A549 (cell line): ENCODE results near the gene CHST13. TPM values are rescaled to one million over a fixed set of nuclear protein-coding genes. Genes with fewer than 3 reads are reported as not detected.

Experiments used
- ATAC-seq, 2 experiments: fragments of 200-7000 bp in 1 of 2; fragments of >200 bp in 1 of 2; cut with Nextera tagmentation in 1 of 2; cut with Tn5 transposase in 1 of 2; 3 replicates each; pipeline versions ENCODE4 v1.8.0 to v1.9.1; 2018 to 2020; ENCODE audit warnings: mild to moderate bottlenecking in 1 of 2, moderate library complexity in 1 of 2
- CTCF ChIA-PET: fragments of 300-600 bp; sonication (Branson Sonifier 250); formaldehyde crosslinking; extraction: SDS; loops from one replicate; lab custom pipeline; 2021; ENCODE audit warnings: antibody characterized with exemption, inconsistent platforms; lab: Yijun Ruan, JAX
- POLR2A ChIA-PET: fragments of 350-600 bp; formaldehyde crosslinking; extraction: SDS; loops from one replicate; lab custom pipeline; 2021; ENCODE audit warnings: antibody characterized with exemption, inconsistent platforms; lab: Yijun Ruan, JAX
- DNase-seq, 2 experiments: peaks; one replicate each; pipeline versions ENCODE4 v3.0.0 to v3.0.0-alpha.2; 2011 to 2016; ENCODE audit warnings: low read depth in 1 of 2, low spot score in 1 of 2
- FAIRE-seq: peaks from 2 replicates; lab custom pipeline; 2011; peaks lifted over from hg19 to GRCh38; lab: Jason Lieb, UNC
- H3K27ac ChIP-seq, 2 experiments: fragments of >200 bp; sonication (Bioruptor Twin); formaldehyde crosslinking; 3 replicates each; pipeline ENCODE4 v1.5.1; 2016 to 2017
- H3K4me1 ChIP-seq: fragments of >200 bp; sonication (Bioruptor Twin); formaldehyde crosslinking; 3 replicates; pipeline ENCODE4 v1.6.1; 2016
- H3K4me2 ChIP-seq: fragments of >200 bp; sonication (Bioruptor Twin); formaldehyde crosslinking; 3 replicates; pipeline ENCODE4 v1.6.1; 2016
- H3K4me3 ChIP-seq: fragments of >200 bp; sonication (Bioruptor Twin); formaldehyde crosslinking; 3 replicates; pipeline ENCODE4 v1.5.1; 2016
- H3K9me3 ChIP-seq: fragments of >200 bp; sonication (Bioruptor Twin); formaldehyde crosslinking; 3 replicates; pipeline ENCODE4 v1.6.1; 2016
- ATOH8 ChIP-seq: fragments of 250-450 bp; sonication (Bioruptor Pico); IDR thresholded peaks from 2 replicates; pipeline ENCODE4 v1.5.0; 2020; ENCODE audit warnings: low read depth, mild to moderate bottlenecking, moderate library complexity
- BCL3 ChIP-seq: fragments of >200 bp; sonication (Bioruptor Twin); formaldehyde crosslinking; IDR thresholded peaks from 3 replicates; pipeline ENCODE4 v1.6.1; 2016
- BHLHE40 ChIP-seq: IDR thresholded peaks from 2 replicates; pipeline ENCODE4 v1.6.1; 2012; ENCODE audit warnings: low read depth, low read length, inconsistent platforms
- CBX2 ChIP-seq: fragments of 200-600 bp; sonication (generic); IDR thresholded peaks from 2 replicates; pipeline ENCODE4 v1.6.1; 2016; ENCODE audit warnings: low read depth, mild to moderate bottlenecking, borderline replicate concordance
- CHD4 ChIP-seq: fragments of 200-600 bp; sonication (generic); IDR thresholded peaks from 2 replicates; pipeline ENCODE4 v1.6.1; 2016; ENCODE audit warnings: antibody characterized with exemption, mild to moderate bottlenecking, borderline replicate concordance
- EHMT2 ChIP-seq: fragments of 200-600 bp; sonication (generic); IDR thresholded peaks from 2 replicates; pipeline ENCODE4 v1.6.1; 2016; ENCODE audit warnings: antibody characterized with exemption, low read depth, mild to moderate bottlenecking, moderate library complexity
- ELK1 ChIP-seq: fragments of 150-350 bp; IDR thresholded peaks from 2 replicates; pipeline ENCODE4 v1.6.1; 2014; ENCODE audit warnings: low read depth, mild to moderate bottlenecking, low read length
- EP300 ChIP-seq, 2 experiments: fragments of >200 bp; sonication (Bioruptor Twin); formaldehyde crosslinking; IDR thresholded peaks; 2 replicates in 1 of 2; 3 replicates in 1 of 2; pipeline ENCODE4 v1.6.1; 2016 to 2017
- GATA3 ChIP-seq: IDR thresholded peaks from 2 replicates; pipeline ENCODE4 v1.6.1; 2012; ENCODE audit warnings: borderline replicate concordance
- HDAC2 ChIP-seq: fragments of 200-600 bp; sonication (generic); IDR thresholded peaks from 2 replicates; pipeline ENCODE4 v1.6.1; 2016
- HEYL ChIP-seq: fragments of 250-450 bp; sonication (Bioruptor Pico); IDR thresholded peaks from 2 replicates; pipeline ENCODE4 v1.8.0; 2021; ENCODE audit warnings: mild to moderate bottlenecking, moderate library complexity
- HOXA7 ChIP-seq: fragments of 250-450 bp; sonication (Bioruptor Pico); IDR thresholded peaks from 2 replicates; pipeline ENCODE4 v1.5.0; 2020; ENCODE audit warnings: mild to moderate bottlenecking, moderate library complexity
- HOXB13 ChIP-seq: fragments of 250-450 bp; sonication (Bioruptor Pico); IDR thresholded peaks from 2 replicates; pipeline ENCODE4 v1.5.0; 2020; ENCODE audit warnings: low read depth, mild to moderate bottlenecking, moderate library complexity
- JUNB ChIP-seq: fragments of >200 bp; sonication (Bioruptor Twin); formaldehyde crosslinking; IDR thresholded peaks from 2 replicates; pipeline ENCODE4 v1.6.1; 2016
- KDM1A ChIP-seq: fragments of 200-600 bp; sonication (generic); IDR thresholded peaks from 2 replicates; pipeline ENCODE4 v1.6.1; 2016; ENCODE audit warnings: low read depth, mild to moderate bottlenecking
- KDM5A ChIP-seq: fragments of 200-600 bp; sonication (generic); IDR thresholded peaks from 2 replicates; pipeline ENCODE4 v1.6.1; 2016; ENCODE audit warnings: antibody characterized with exemption, mild to moderate bottlenecking
- MYC ChIP-seq: IDR thresholded peaks from 2 replicates; pipeline ENCODE4 v1.6.1; 2012; ENCODE audit warnings: mild to moderate bottlenecking, inconsistent platforms, low read length, improper control_type of control experiment, borderline replicate concordance
- PHF8 ChIP-seq: fragments of 200-600 bp; sonication (generic); IDR thresholded peaks from 2 replicates; pipeline ENCODE4 v1.6.1; 2016; ENCODE audit warnings: low read depth, mild to moderate bottlenecking, antibody characterized with exemption, moderate library complexity, borderline replicate concordance
- RARB ChIP-seq: fragments of 250-450 bp; sonication (Bioruptor Pico); IDR thresholded peaks from 2 replicates; pipeline ENCODE4 v1.8.0; 2021; ENCODE audit warnings: mild to moderate bottlenecking, moderate library complexity
- RCOR1 ChIP-seq: fragments of 150-350 bp; IDR thresholded peaks from 2 replicates; pipeline ENCODE4 v1.6.1; 2014; ENCODE audit warnings: antibody characterized with exemption, low read length, low read depth
- REST ChIP-seq: fragments of 200-600 bp; sonication (generic); IDR thresholded peaks from 2 replicates; pipeline ENCODE4 v1.6.1; 2016; ENCODE audit warnings: antibody characterized with exemption, mild to moderate bottlenecking, moderate library complexity
- RFX5 ChIP-seq: fragments of 450-650 bp; IDR thresholded peaks from 2 replicates; pipeline ENCODE4 v1.7.1; 2014; ENCODE audit warnings: antibody characterized with exemption, mild to moderate bottlenecking, moderate library complexity
- SMC3 ChIP-seq: fragments of >200 bp; sonication (Bioruptor Twin); formaldehyde crosslinking; IDR thresholded peaks from 3 replicates; pipeline ENCODE4 v1.6.1; 2018; ENCODE audit warnings: inconsistent platforms
- SREBF2 ChIP-seq: fragments of 450-650 bp; IDR thresholded peaks from 2 replicates; pipeline ENCODE4 v1.6.1; 2014; ENCODE audit warnings: mild to moderate bottlenecking, moderate library complexity
- TFCP2L1 ChIP-seq: fragments of 250-450 bp; sonication (Bioruptor Pico); IDR thresholded peaks from 2 replicates; pipeline ENCODE4 v1.5.0; 2021; ENCODE audit warnings: mild to moderate bottlenecking
- ZC3H11A ChIP-seq: fragments of 450-650 bp; IDR thresholded peaks from 2 replicates; pipeline ENCODE4 v1.6.1; 2014; ENCODE audit warnings: antibody characterized with exemption, mild to moderate bottlenecking
- ZFP36 ChIP-seq: fragments of 450-650 bp; IDR thresholded peaks from 2 replicates; pipeline ENCODE4 v1.6.1; 2014; ENCODE audit warnings: borderline replicate concordance; ENCODE audit not compliant: partially characterized antibody
- WGBS: methylation state at CpG from one replicate; pipeline ENCODE4 v1.1.6; 2017; ENCODE audit errors: missing lambda C conversion rate; 5-methylcytosine and 5-hydroxymethylcytosine counted together
- polyA plus RNA-seq, 4 experiments: library from polyadenylated mRNA; depleted of rRNA in 3 of 4; stranded (reverse); fragments of >200 nt; fragmentation: RNase III in 1 of 4; extraction: RNeasy Plus Mini Kit Qiagen cat#74134 plus additional on column Dnase treatment in 1 of 4; gene quantifications; 2 replicates in 3 of 4; 3 replicates in 1 of 4; pipeline ENCODE4 v1.2.3, GENCODE V29; 2011 to 2017

Gene CHST13
- polyA plus RNA-seq, 2 of the 4 experiments (the other 2 are of a cell fraction), result 0.30 to 0.59 TPM

- TF ChIP-seq MYC (no peak), GATA3 (no peak), PHF8 (no peak), BCL3 (no peak)
These were observed 30.9 kb upstream of the CHST13 start (continued) for GRCh38 chr3:126493051-126493450.

GRCh38 chr3:126493739-126494138, 30.2 kb upstream of the CHST13 start:
- H3K27ac ChIP-seq, result no peak overlapping the region
- CTCF ChIA-PET, result interaction anchor here (1.0 to 1.5 kb wide), 2 partner anchors 17 to 19 kb away, joined by 3 to 4 read pairs; no protein-coding TSS in a partner anchor
- H3K4me3 ChIP-seq, result no peak overlapping the region
- no peak for TF ChIP-seq ZFP36
- no peak for TF ChIP-seq ATOH8
- TF ChIP-seq KDM5A, result no peak
- TF ChIP-seq RCOR1, result no peak
- no peak for TF ChIP-seq RFX5
- TF ChIP-seq GATA3, result no peak
- TF ChIP-seq EP300 (IDR thresholded peaks at IDR 0.05), result no peak
- TF ChIP-seq HOXB13 (CRISPR knock-in tag), result no peak
- no peak for TF ChIP-seq HEYL (CRISPR knock-in tag)
- TF ChIP-seq BHLHE40, result no peak
- TF ChIP-seq, all 56 proteins: peak for 0
- POLR2A ChIA-PET, result no interaction called here
- H3K9me3 ChIP-seq, result no peaks in the 10 kb centered on the region
- no peak for DNase-seq
- no peaks in the 10 kb centered on the region for H3K4me1 ChIP-seq
- no peak overlapping the region for H3K4me2 ChIP-seq
- WGBS, result 79% methylated on average over 8 of the region's 9 CpGs
- FAIRE-seq, result no peak
- no peak for ATAC-seq

- ATAC-seq, result peak in 1 of 2 experiments; percentile 24; a peak in 2 of 6 replicates
- Histone ChIP-seq H3K4me2 (no peak overlapping the region), H3K4me1 (no peaks in the 10 kb centered on the region), H3K4me3 (no peak overlapping the region), H3K27ac (no peak overlapping the region), H3K9me3 (no peaks in the 10 kb centered on the region)
- POLR2A ChIA-PET, result no interaction called here
- DNase-seq, result no peak
- WGBS, result 48% methylated on average over 9 of the region's 12 CpGs
- no peak for TF ChIP-seq RARB (CRISPR knock-in tag)
- no peak for TF ChIP-seq KDM1A
- no peak for TF ChIP-seq ELK1
- no peak for TF ChIP-seq HOXA7 (CRISPR knock-in tag)
- TF ChIP-seq RCOR1, result no peak
- TF ChIP-seq ZFP36, result no peak
- no peak for TF ChIP-seq KDM5A
- TF ChIP-seq RFX5, result no peak
- TF ChIP-seq CHD4, result no peak
- TF ChIP-seq REST, result no peak
- no peak for TF ChIP-seq HDAC2
- no peak for TF ChIP-seq TFCP2L1 (CRISPR knock-in tag)
- TF ChIP-seq EHMT2, result no peak
- TF ChIP-seq MYC, result no peak
- no peak for TF ChIP-seq JUNB
- no peak for TF ChIP-seq ZC3H11A
- TF ChIP-seq SMC3, result no peak
- TF ChIP-seq SREBF2, result no peak
- TF ChIP-seq CBX2, result no peak
- no peak for FAIRE-seq
- CTCF ChIA-PET, result interaction anchor here (1.0 kb wide), 1 partner anchor 16 kb away, joined by 3 read pairs; no protein-coding TSS in a partner anchor
These were observed 29.6 kb upstream of the CHST13 start for GRCh38 chr3:126494204-126494969.
